GM19397 (cell line): ENCODE measurements around the gene FLCN.

Experiments used
- ATAC-seq: cut with Tn5 transposase; IDR thresholded peaks from one replicate; pipeline ENCODE4 v1.9.1; 2021; ENCODE audit warnings: mild to moderate bottlenecking, moderate library complexity; ENCODE audit not compliant: unreplicated experiment

The FLCN gene

GRCh38 chr17:17236295-17237025 lies 508 bp downstream of the FLCN start:
- no peak for ATAC-seq

GRCh38 chr17:17235212-17236174 lies 1.5 kb downstream of the FLCN start:
- ATAC-seq: no peak

- no peak for ATAC-seq
Measured at GRCh38 chr17:17232303-17232621, 4.7 kb downstream of the FLCN start.

- ATAC-seq: no peak
Measured at GRCh38 chr17:17231621-17232302, 5.2 kb downstream of the FLCN start.

- no peak for ATAC-seq
Measured at GRCh38 chr17:17229416-17230384, 7.3 kb downstream of the FLCN start.

- no peak for ATAC-seq
Measured at GRCh38 chr17:17228521-17229279, 8.3 kb downstream of the FLCN start.

GRCh38 chr17:17227608-17228520 lies 9.1 kb downstream of the FLCN start:
- ATAC-seq: no peak

- ATAC-seq: no peak
Measured at GRCh38 chr17:17226451-17227265, 10.3 kb downstream of the FLCN start.

GRCh38 chr17:17225901-17226300 lies 11.1 kb downstream of the FLCN start:
- ATAC-seq: no peak

- no peak for ATAC-seq
Measured at GRCh38 chr17:17224137-17224536, 12.8 kb downstream of the FLCN start.

- ATAC-seq: no peak
Measured at GRCh38 chr17:17223736-17224135, 13.2 kb downstream of the FLCN start.

- no peak for ATAC-seq
Measured at GRCh38 chr17:17221329-17221728, 15.6 kb downstream of the FLCN start.

GRCh38 chr17:17220529-17220928 lies 16.4 kb downstream of the FLCN start:
- no peak for ATAC-seq

- ATAC-seq: no peak
Measured at GRCh38 chr17:17217995-17218394, 19.0 kb downstream of the FLCN start.

- no peak for ATAC-seq
Measured at GRCh38 chr17:17216776-17217175, 20.2 kb downstream of the FLCN start.

- no peak for ATAC-seq
Measured at GRCh38 chr17:17216236-17216635, 20.7 kb downstream of the FLCN start.

GRCh38 chr17:17215575-17215974 lies 21.4 kb downstream of the FLCN start:
- no peak for ATAC-seq
